Prostate gland (tissue), 2 donors: Measurements from ENCODE around the gene GP9.

ENCODE experiments used
- CTCF ChIP-seq, 4 experiments: fragments of 200-600 bp in 2 of 4; fragments of 450-650 bp in 2 of 4; sonication (generic) in 2 of 4; IDR thresholded peaks; 1 replicate in 3 of 4; 2 replicates in 1 of 4; pipeline ENCODE4 v1.5.1; 2016 to 2019; ENCODE audit warnings: antibody characterized with exemption in 4 of 4, mild to moderate bottlenecking in 2 of 4, moderate library complexity in 2 of 4
- POLR2A ChIP-seq: fragments of 450-650 bp; IDR thresholded peaks from one replicate; pipeline ENCODE4 v1.6.1; 2016; ENCODE audit warnings: antibody characterized with exemption, mild to moderate bottlenecking
- POLR2AphosphoS5 ChIP-seq: sonication (generic); formaldehyde crosslinking; IDR thresholded peaks from one replicate; pipeline ENCODE4 v1.6.1; 2017; ENCODE audit warnings: antibody characterized with exemption

GRCh38 chr3:129084501-129084900 lies 23.9 kb downstream of the GP9 start:
- no peak for TF ChIP-seq POLR2A
- no peak for TF ChIP-seq CTCF (IDR thresholded peaks at IDR 0.05)
- no peak for TF ChIP-seq POLR2AphosphoS5
